H9 (cell line): ENCODE results near the gene OPTC. TPM values are rescaled to one million over a fixed set of nuclear protein-coding genes. Genes with fewer than 3 reads are reported as not detected.

ENCODE experiments used
- DNase-seq: peaks from one replicate; pipeline ENCODE4 v3.0.0-alpha.2; 2017
- H2AFZ ChIP-seq: one replicate; pipeline ENCODE4 v1.6.1; 2013; ENCODE audit warnings: mild to moderate bottlenecking, low read length, control low read depth, moderate library complexity
- H2AK5ac ChIP-seq: 2 replicates; pipeline ENCODE4 v1.6.1; 2013; ENCODE audit warnings: low read length, control low read depth, mixed read lengths; ENCODE audit not compliant: insufficient read length
- H2BK120ac ChIP-seq: one replicate; pipeline ENCODE4 v1.6.1; 2013; ENCODE audit warnings: low read depth, mild to moderate bottlenecking, low read length, control low read depth, inconsistent platforms; ENCODE audit not compliant: poor library complexity, severe bottlenecking
- H2BK12ac ChIP-seq: 2 replicates; pipeline ENCODE4 v1.6.1; 2013; ENCODE audit warnings: low read length, control low read depth, mixed read lengths, low read depth; ENCODE audit not compliant: insufficient read length
- H2BK15ac ChIP-seq: 2 replicates; pipeline ENCODE4 v1.6.1; 2013; ENCODE audit warnings: low read depth, low read length, control low read depth
- H2BK20ac ChIP-seq: one replicate; pipeline ENCODE4 v1.6.1; 2013; ENCODE audit warnings: low read depth, mild to moderate bottlenecking, low read length, control low read depth, inconsistent platforms; ENCODE audit not compliant: poor library complexity, severe bottlenecking
- H2BK5ac ChIP-seq: 2 replicates; pipeline ENCODE4 v1.6.1; 2013; ENCODE audit warnings: low read length, control low read depth, mixed read lengths; ENCODE audit not compliant: insufficient read length
- H3K14ac ChIP-seq: 2 replicates; pipeline ENCODE4 v1.6.1; 2013; ENCODE audit warnings: low read length, control low read depth; ENCODE audit not compliant: insufficient read depth
- H3K18ac ChIP-seq: 2 replicates; pipeline ENCODE4 v1.6.1; 2013; ENCODE audit warnings: low read depth, mild to moderate bottlenecking, mixed read lengths, low read length, control low read depth; ENCODE audit not compliant: insufficient read length
- H3K23ac ChIP-seq: 2 replicates; pipeline ENCODE4 v1.6.1; 2013; ENCODE audit warnings: low read length, control low read depth, mixed read lengths, low read depth; ENCODE audit not compliant: insufficient read length
- H3K23me2 ChIP-seq: 2 replicates; pipeline ENCODE4 v1.6.1; 2013; ENCODE audit warnings: low read depth, mild to moderate bottlenecking, mixed read lengths, low read length, control low read depth; ENCODE audit not compliant: insufficient read length, poor library complexity, severe bottlenecking
- H3K27ac ChIP-seq: 2 replicates; pipeline ENCODE4 v1.5.1; 2013; ENCODE audit warnings: low read length, control low read depth, mixed read lengths, low read depth; ENCODE audit not compliant: insufficient read length
- H3K27me3 ChIP-seq: 2 replicates; pipeline ENCODE4 v1.6.1; 2013; ENCODE audit warnings: low read length, control low read depth, inconsistent platforms; ENCODE audit not compliant: insufficient read depth
- H3K4ac ChIP-seq: 2 replicates; pipeline ENCODE4 v1.6.1; 2013; ENCODE audit warnings: low read depth, mild to moderate bottlenecking, control low read depth, inconsistent platforms, low read length, moderate library complexity
- H3K4me1 ChIP-seq: 2 replicates; pipeline ENCODE4 v1.6.1; 2013; ENCODE audit warnings: low read length, control low read depth, inconsistent platforms; ENCODE audit not compliant: insufficient read depth
- H3K4me2 ChIP-seq: 2 replicates; pipeline ENCODE4 v1.6.1; 2013; ENCODE audit warnings: low read length, control low read depth, mixed read lengths; ENCODE audit not compliant: insufficient read length, insufficient read depth
- H3K56ac ChIP-seq: 2 replicates; pipeline ENCODE4 v1.6.1; 2013; ENCODE audit warnings: low read depth, mild to moderate bottlenecking, mixed read lengths, low read length, control low read depth; ENCODE audit not compliant: insufficient read length
- H3K79me1 ChIP-seq: 2 replicates; pipeline ENCODE4 v1.6.1; 2013; ENCODE audit warnings: low read depth, mild to moderate bottlenecking, moderate library complexity, low read length, control low read depth, inconsistent platforms; ENCODE audit not compliant: insufficient read depth, poor library complexity, severe bottlenecking
- H3K79me2 ChIP-seq: 2 replicates; pipeline ENCODE4 v1.6.1; 2013; ENCODE audit warnings: low read length, control low read depth, inconsistent platforms; ENCODE audit not compliant: insufficient read depth
- H3K9ac ChIP-seq: 2 replicates; pipeline ENCODE4 v1.6.1; 2013; ENCODE audit warnings: low read length, control low read depth, mixed read lengths; ENCODE audit not compliant: insufficient read length; ENCODE audit errors: extremely low read depth
- H3K9me3 ChIP-seq: one replicate; pipeline ENCODE4 v1.6.1; 2013; ENCODE audit warnings: low read depth, low read length, inconsistent platforms; ENCODE audit not compliant: control insufficient read depth
- H3T11ph ChIP-seq: one replicate; pipeline ENCODE4 v1.6.1; 2013; ENCODE audit warnings: mild to moderate bottlenecking, low read length, control low read depth, inconsistent platforms
- H4K20me1 ChIP-seq: one replicate; pipeline ENCODE4 v1.6.1; 2013; ENCODE audit not compliant: control insufficient read depth, insufficient read length, insufficient read depth
- H4K5ac ChIP-seq: 2 replicates; pipeline ENCODE4 v1.6.1; 2013; ENCODE audit warnings: low read depth, mild to moderate bottlenecking, mixed read lengths, low read length, control low read depth; ENCODE audit not compliant: insufficient read length
- H4K8ac ChIP-seq: replicated peaks from 2 replicates; pipeline ENCODE4 v1.6.1; 2013; ENCODE audit warnings: low read length, control low read depth, mixed read lengths, low read depth; ENCODE audit not compliant: insufficient read length
- H4K91ac ChIP-seq: 2 replicates; pipeline ENCODE4 v1.6.1; 2013; ENCODE audit warnings: low read depth, mild to moderate bottlenecking, moderate library complexity, mixed read lengths, low read length, control low read depth; ENCODE audit not compliant: insufficient read length
- H3K27ac Mint-ChIP-seq, 3 experiments: 2 replicates in 2 of 3; 3 replicates in 1 of 3; pipeline ENCODE4 v1.8.0; 2020 to 2021; ENCODE audit warnings: mixed read lengths in 3 of 3, mild to moderate bottlenecking in 1 of 3, moderate library complexity in 1 of 3
- H3K27me3 Mint-ChIP-seq: 2 replicates; pipeline ENCODE4 v1.8.0; 2021; ENCODE audit warnings: low read depth, mild to moderate bottlenecking, moderate library complexity, mixed read lengths
- H3K36me3 Mint-ChIP-seq, 3 experiments: 2 replicates in 2 of 3; 3 replicates in 1 of 3; pipeline ENCODE4 v1.8.0; 2020 to 2021; ENCODE audit warnings: low read depth in 3 of 3, mixed read lengths in 3 of 3; ENCODE audit not compliant: insufficient read depth in 1 of 3
- H3K4me1 Mint-ChIP-seq, 2 experiments: 2 replicates each; pipeline ENCODE4 v1.8.0; 2020; ENCODE audit warnings: mixed read lengths in 2 of 2
- H3K4me3 Mint-ChIP-seq, 2 experiments: 2 replicates in 1 of 2; 3 replicates in 1 of 2; pipeline ENCODE4 v1.8.0; 2020 to 2021; ENCODE audit warnings: mild to moderate bottlenecking in 2 of 2, mixed read lengths in 2 of 2, moderate library complexity in 1 of 2
- H3K9me3 Mint-ChIP-seq, 2 experiments: 2 replicates in 1 of 2; 3 replicates in 1 of 2; pipeline ENCODE4 v1.8.0; 2020; ENCODE audit warnings: mild to moderate bottlenecking in 2 of 2, mixed read lengths in 2 of 2, moderate library complexity in 1 of 2
- CTCF ChIP-seq: fragments of 200-600 bp; sonication (generic); conservative IDR thresholded peaks from 3 replicates; pipeline ENCODE4 v1.8.0; 2021; ENCODE audit warnings: antibody characterized with exemption, mild to moderate bottlenecking
- WGBS: extraction: QIAGEN DNeasy Blood & Tissue Kit; methylation state at CpG from one replicate; pipeline ENCODE4 v1.1.7; 2013; ENCODE audit warnings: missing lambda C conversion rate, low lambda C conversion rate, mixed read lengths; ENCODE audit not compliant: insufficient read length; ENCODE audit errors: extremely low coverage; 5-methylcytosine and 5-hydroxymethylcytosine counted together
- total RNA-seq: library from RNA; stranded (reverse); gene quantifications from 2 replicates; pipeline ENCODE4 v1.2.1, GENCODE V29; 2021

The OPTC gene
- total RNA-seq, 1 experiment from 2014 or later: 1.1 TPM

- no peak overlapping the region for H3K4ac ChIP-seq
- H4K91ac ChIP-seq: no peak overlapping the region
- no peak overlapping the region for H2AFZ ChIP-seq
- no peak overlapping the region for H3T11ph ChIP-seq
- WGBS: no CpG with 5 or more reads among the region's 6 CpGs
- no peak overlapping the region for H2AK5ac ChIP-seq
- H3K27ac ChIP-seq: no peak overlapping the region
- H3K9me3 ChIP-seq: no peaks in the 10 kb centered on the region
- no peak overlapping the region for H3K9ac ChIP-seq
- H4K8ac ChIP-seq: no peak overlapping the region
- H4K5ac ChIP-seq: no peak overlapping the region
- TF ChIP-seq CTCF: no peak
- no peak overlapping the region for H2BK5ac ChIP-seq
- no peak overlapping the region for H3K4me3 Mint-ChIP-seq
- no peak overlapping the region for H2BK120ac ChIP-seq
- H3K4me1 ChIP-seq: peaks cover 4% of the 10 kb centered on the region; the same call in 1 of the 2 replicates
- H3K27me3 ChIP-seq: no peaks in the 10 kb centered on the region
- no peak overlapping the region for H3K27ac Mint-ChIP-seq
- no peak overlapping the region for H3K23ac ChIP-seq
- no peak overlapping the region for H2BK15ac ChIP-seq
- peaks cover 8% of the 10 kb centered on the region for H3K27me3 Mint-ChIP-seq
- H3K23me2 ChIP-seq: no peaks in the 10 kb centered on the region
- no peaks in the 10 kb centered on the region for H3K36me3 Mint-ChIP-seq
- H3K14ac ChIP-seq: no peak overlapping the region
- peaks cover 26 to 36% of the 10 kb centered on the region in 2 experiments for H3K4me1 Mint-ChIP-seq
- no peak overlapping the region for H3K18ac ChIP-seq
- no peaks in the 10 kb centered on the region for H3K79me2 ChIP-seq
- no peak for DNase-seq
- H3K79me1 ChIP-seq: no peaks in the 10 kb centered on the region
- no peak overlapping the region for H3K56ac ChIP-seq
- no peaks in the 10 kb centered on the region; a peak in 2 of 5 replicates for H3K9me3 Mint-ChIP-seq
- no peak overlapping the region for H2BK20ac ChIP-seq
- no peak overlapping the region for H2BK12ac ChIP-seq
- no peak overlapping the region for H3K4me2 ChIP-seq
- H4K20me1 ChIP-seq: no peaks in the 10 kb centered on the region
Measured at GRCh38 chr1:203462878-203463277, 31.1 kb upstream of the OPTC start.
